ENCODE data around the gene EIF2S2. TPM values are rescaled to one million over a fixed set of nuclear protein-coding genes. Genes with fewer than 3 reads are reported as not detected.

EIF2S2 gene
- total and polyA plus RNA-seq, 2 experiments from 2014 or later: 109 to 138 TPM

- peak; percentile 26 for DNase-seq
- Histone ChIP-seq H3K27ac (no peak overlapping the region), H3K4me1 (ENCODE audit: insufficient read depth) (peaks cover 8% of the 10 kb centered on the region; the same call in 1 of the 2 replicates), H3K9ac (no peak overlapping the region), H3K4me3 (no peak overlapping the region), H3K79me2 (ENCODE audit: insufficient read depth) (no peaks in the 10 kb centered on the region), H3K36me3 (ENCODE audit: low read depth) (no peaks in the 10 kb centered on the region), H3F3A (ENCODE audit: insufficient read depth) (no peaks in the 10 kb centered on the region), H4K20me1 (ENCODE audit: insufficient read depth) (no peaks in the 10 kb centered on the region), H3K9me3 (ENCODE audit: low read depth) (no peaks in the 10 kb centered on the region), H3K27me3 (replicated peaks; ENCODE audit: insufficient read depth) (no peaks in the 10 kb centered on the region), H3K9me2 (ENCODE audit: insufficient read depth) (no peaks in the 10 kb centered on the region), H3K4me2 (ENCODE audit: unreplicated experiment) (no peak overlapping the region), H2AFZ (0 out of 2 replicates have a peak overlapping the region, but pooled peaks have one; percentile 13)
- WGBS, 2 experiments (ENCODE audit: low coverage in 1 of 2, low lambda C conversion rate in 2 of 2, missing lambda C conversion rate in 2 of 2): 17 to 18% methylated on average over 9 of the region's 9 CpGs
- in situ Hi-C loops (cut with MboI): no loop called here
- no peak for TF ChIP-seq EZH2phosphoT487 (IDR thresholded peaks at IDR 0.05; ENCODE audit: insufficient read depth, low read depth)
- TF ChIP-seq EZH2 (IDR thresholded peaks at IDR 0.05; ENCODE audit: insufficient read depth, poor library complexity, severe bottlenecking): no peak
These were observed 38.4 kb upstream of the EIF2S2 start for GRCh38 chr20:34150306-34151000.

GRCh38 chr20:34145280-34145819 lies 33.3 kb upstream of the EIF2S2 start:
- no peaks in the 10 kb centered on the region for H4K20me1 ChIP-seq (ENCODE audit: insufficient read depth)
- no peak overlapping the region for H3K27ac ChIP-seq
- no peaks in the 10 kb centered on the region for H3K36me3 ChIP-seq (ENCODE audit: low read depth)
- TF ChIP-seq EZH2 (IDR thresholded peaks at IDR 0.05; ENCODE audit: insufficient read depth, poor library complexity, severe bottlenecking) (no peak), EZH2phosphoT487 (IDR thresholded peaks at IDR 0.05; ENCODE audit: insufficient read depth, low read depth) (no peak)
- H3K9me2 ChIP-seq (ENCODE audit: insufficient read depth): no peaks in the 10 kb centered on the region
- no peaks in the 10 kb centered on the region for H3K79me2 ChIP-seq (ENCODE audit: insufficient read depth)
- H3K4me2 ChIP-seq (ENCODE audit: unreplicated experiment): no peak overlapping the region
- no peaks in the 10 kb centered on the region; the same call in none of the 2 replicates for H3K27me3 ChIP-seq (replicated peaks; ENCODE audit: insufficient read depth)
- DNase-seq: no peak
- in situ Hi-C loops (cut with MboI): no loop called here
- H3K4me1 ChIP-seq (ENCODE audit: insufficient read depth): peaks cover 3% of the 10 kb centered on the region; the same call in 1 of the 2 replicates
- no peak overlapping the region for H3K9ac ChIP-seq
- H2AFZ ChIP-seq: no peak overlapping the region
- no peaks in the 10 kb centered on the region for H3K9me3 ChIP-seq (ENCODE audit: low read depth)
- WGBS, 2 experiments (ENCODE audit: low coverage in 1 of 2, low lambda C conversion rate in 2 of 2, missing lambda C conversion rate in 2 of 2): 100% methylated on average over 2 of the region's 2 CpGs
- H3F3A ChIP-seq (ENCODE audit: insufficient read depth): no peaks in the 10 kb centered on the region
- no peak overlapping the region for H3K4me3 ChIP-seq

- WGBS, 2 experiments (ENCODE audit: low coverage in 1 of 2, low lambda C conversion rate in 2 of 2, missing lambda C conversion rate in 2 of 2): 18 to 20% methylated on average over 7 of the region's 7 CpGs
- H3K4me1 ChIP-seq (ENCODE audit: insufficient read depth): no peaks in the 10 kb centered on the region
- H3K9me2 ChIP-seq (ENCODE audit: insufficient read depth): no peaks in the 10 kb centered on the region
- H2AFZ ChIP-seq: peak overlapping the region; percentile 59
- no peak overlapping the region for H3K27ac ChIP-seq
- no peaks in the 10 kb centered on the region for H3F3A ChIP-seq (ENCODE audit: insufficient read depth)
- H3K4me3 ChIP-seq: no peak overlapping the region
- in situ Hi-C loops (cut with MboI): no loop called here
- H3K79me2 ChIP-seq (ENCODE audit: insufficient read depth): no peaks in the 10 kb centered on the region
- no peaks in the 10 kb centered on the region for H3K9me3 ChIP-seq (ENCODE audit: low read depth)
- H3K27me3 ChIP-seq (replicated peaks; ENCODE audit: insufficient read depth): peaks cover 7% of the 10 kb centered on the region
- TF ChIP-seq EZH2phosphoT487 (IDR thresholded peaks at IDR 0.05; ENCODE audit: insufficient read depth, low read depth) (no peak), EZH2 (IDR thresholded peaks at IDR 0.05; ENCODE audit: insufficient read depth, poor library complexity, severe bottlenecking) (no peak)
- no peak overlapping the region for H3K9ac ChIP-seq
- no peaks in the 10 kb centered on the region for H3K36me3 ChIP-seq (ENCODE audit: low read depth)
- DNase-seq: peak; percentile 63
- no peak overlapping the region for H3K4me2 ChIP-seq (ENCODE audit: unreplicated experiment)
- no peaks in the 10 kb centered on the region for H4K20me1 ChIP-seq (ENCODE audit: insufficient read depth)
These were observed 31.9 kb upstream of the EIF2S2 start for GRCh38 chr20:34143951-34144350.

GRCh38 chr20:34142121-34142520 lies 30.1 kb upstream of the EIF2S2 start:
- no peaks in the 10 kb centered on the region for H3F3A ChIP-seq (ENCODE audit: insufficient read depth)
- H3K9ac ChIP-seq: no peak overlapping the region
- H4K20me1 ChIP-seq (ENCODE audit: insufficient read depth): no peaks in the 10 kb centered on the region
- H3K9me2 ChIP-seq (ENCODE audit: insufficient read depth): no peaks in the 10 kb centered on the region
- H3K27ac ChIP-seq: no peak overlapping the region
- peaks cover 7% of the 10 kb centered on the region for H3K27me3 ChIP-seq (replicated peaks; ENCODE audit: insufficient read depth)
- no peak overlapping the region for H3K4me3 ChIP-seq
- in situ Hi-C loops (cut with MboI): no loop called here
- H3K4me2 ChIP-seq (ENCODE audit: unreplicated experiment): no peak overlapping the region
- TF ChIP-seq EZH2phosphoT487 (IDR thresholded peaks at IDR 0.05; ENCODE audit: insufficient read depth, low read depth) (no peak), EZH2 (IDR thresholded peaks at IDR 0.05; ENCODE audit: insufficient read depth, poor library complexity, severe bottlenecking) (no peak)
- H3K9me3 ChIP-seq (ENCODE audit: low read depth): no peaks in the 10 kb centered on the region
- 83 to 100% methylated on average over 1 of the region's 1 CpG for WGBS, 2 experiments (ENCODE audit: low coverage in 1 of 2, low lambda C conversion rate in 2 of 2, missing lambda C conversion rate in 2 of 2)
- no peaks in the 10 kb centered on the region for H3K79me2 ChIP-seq (ENCODE audit: insufficient read depth)
- no peak overlapping the region for H2AFZ ChIP-seq
- DNase-seq: no peak
- H3K36me3 ChIP-seq (ENCODE audit: low read depth): no peaks in the 10 kb centered on the region
- H3K4me1 ChIP-seq (ENCODE audit: insufficient read depth): no peaks in the 10 kb centered on the region

Measured in GM23248 (cell line).